SH-SY5Y (cell line): ENCODE measurements around the gene RPS27L.

ENCODE experiments used
- GATA2 ChIP-seq: IDR thresholded peaks from 2 replicates; pipeline ENCODE4 v1.6.1; 2011; ENCODE audit warnings: mild to moderate bottlenecking, low read depth, low read length
- GATA3 ChIP-seq: IDR thresholded peaks from 2 replicates; pipeline ENCODE4 v1.6.1; 2011; ENCODE audit warnings: low read depth, mild to moderate bottlenecking, low read length, moderate library complexity

GRCh38 chr15:63140936-63141335, 16.3 kb downstream of the RPS27L start:
- TF ChIP-seq GATA3, result no peak
- no peak for TF ChIP-seq GATA2
